ENCODE measurements around the gene CEP89. TPM values are rescaled to one million over a fixed set of nuclear protein-coding genes. Genes with fewer than 3 reads are reported as not detected.

Gene CEP89
- total RNA-seq, 2 donors from 2014 or later, result 19.3 to 20.6 TPM

DNA sequence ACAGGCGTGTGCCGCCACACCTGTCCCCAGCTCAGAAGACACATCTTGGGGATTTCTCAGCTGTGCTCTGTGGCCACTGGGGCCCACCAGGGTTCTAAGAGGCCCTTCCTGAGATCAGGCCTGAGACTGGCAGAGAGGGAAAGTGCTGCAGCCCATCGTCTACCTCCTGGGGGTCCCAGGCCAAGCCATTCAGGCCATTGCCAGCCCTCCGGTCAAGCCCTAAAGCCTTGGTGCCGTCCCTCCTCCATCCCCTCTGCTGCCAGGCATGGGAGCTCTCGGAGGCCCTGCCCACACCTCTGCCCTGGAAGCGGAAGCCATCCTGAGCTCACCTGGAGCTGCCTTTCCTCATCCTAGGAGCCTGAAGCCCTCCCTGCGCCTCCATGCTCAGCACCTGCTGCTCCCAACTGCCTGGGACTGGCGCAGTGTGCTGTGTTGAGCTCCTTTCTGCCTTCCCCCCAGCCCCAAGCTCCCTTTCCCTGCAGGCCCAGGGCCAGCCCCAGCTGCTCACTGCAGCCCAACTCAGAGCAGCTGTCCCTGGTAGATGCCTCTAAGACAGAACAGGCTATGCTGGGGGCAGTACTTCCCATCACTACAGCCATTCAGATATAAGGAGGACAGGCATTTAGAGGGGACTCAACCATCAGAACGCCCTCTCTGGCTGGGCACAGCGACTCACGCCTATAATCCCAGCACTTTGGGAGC lies 105.0 kb downstream of the CEP89 start:
- intact Hi-C loops (cut with DNase I), result no loop called here
- H3K27me3 ChIP-seq (replicated peaks; ENCODE audit: insufficient read depth), result no peaks in the 10 kb centered on the region
- no peak overlapping the region for H3K4me3 ChIP-seq
- DNase-seq (ENCODE audit: low spot score), result no peak
- TF ChIP-seq, protein P1, sequence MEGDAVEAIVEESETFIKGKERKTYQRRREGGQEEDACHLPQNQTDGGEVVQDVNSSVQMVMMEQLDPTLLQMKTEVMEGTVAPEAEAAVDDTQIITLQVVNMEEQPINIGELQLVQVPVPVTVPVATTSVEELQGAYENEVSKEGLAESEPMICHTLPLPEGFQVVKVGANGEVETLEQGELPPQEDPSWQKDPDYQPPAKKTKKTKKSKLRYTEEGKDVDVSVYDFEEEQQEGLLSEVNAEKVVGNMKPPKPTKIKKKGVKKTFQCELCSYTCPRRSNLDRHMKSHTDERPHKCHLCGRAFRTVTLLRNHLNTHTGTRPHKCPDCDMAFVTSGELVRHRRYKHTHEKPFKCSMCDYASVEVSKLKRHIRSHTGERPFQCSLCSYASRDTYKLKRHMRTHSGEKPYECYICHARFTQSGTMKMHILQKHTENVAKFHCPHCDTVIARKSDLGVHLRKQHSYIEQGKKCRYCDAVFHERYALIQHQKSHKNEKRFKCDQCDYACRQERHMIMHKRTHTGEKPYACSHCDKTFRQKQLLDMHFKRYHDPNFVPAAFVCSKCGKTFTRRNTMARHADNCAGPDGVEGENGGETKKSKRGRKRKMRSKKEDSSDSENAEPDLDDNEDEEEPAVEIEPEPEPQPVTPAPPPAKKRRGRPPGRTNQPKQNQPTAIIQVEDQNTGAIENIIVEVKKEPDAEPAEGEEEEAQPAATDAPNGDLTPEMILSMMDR (IDR thresholded peaks at IDR 0.05), result no peak
- no peak for TF ChIP-seq POLR2A (IDR thresholded peaks at IDR 0.05)
- TF ChIP-seq POLR2AphosphoS5 (IDR thresholded peaks at IDR 0.05), result no peak
- no peak overlapping the region for H3K27ac ChIP-seq
- 82% methylated on average over 12 of the region's 12 CpGs for WGBS
- no peaks in the 10 kb centered on the region for H3K4me1 ChIP-seq (replicated peaks)
- no peaks in the 10 kb centered on the region for H3K9me3 ChIP-seq
- H3K36me3 ChIP-seq, result no peaks in the 10 kb centered on the region

DNA sequence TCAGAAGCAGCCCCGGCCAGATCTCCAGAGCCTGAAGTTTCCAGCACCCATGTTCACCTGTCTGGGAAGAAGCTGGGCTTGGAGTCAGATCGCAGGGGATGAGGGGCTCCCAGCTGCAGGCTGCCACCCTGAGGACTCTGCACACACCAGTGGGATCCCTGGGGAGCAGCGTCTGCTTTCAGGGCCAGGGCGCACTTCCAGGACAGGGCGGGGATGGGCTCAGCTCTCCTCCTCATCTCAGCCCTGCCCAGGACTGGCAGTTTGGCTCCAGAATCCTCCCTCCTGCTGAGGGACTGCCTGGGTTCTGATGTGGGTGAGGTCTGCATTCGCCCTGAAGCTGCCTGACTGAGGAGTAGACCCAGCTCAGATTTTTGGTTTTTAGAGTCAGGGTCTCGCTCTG lies 105.7 kb downstream of the CEP89 start:
- Histone ChIP-seq H3K4me1 (replicated peaks) (no peaks in the 10 kb centered on the region), H3K36me3 (no peaks in the 10 kb centered on the region), H3K9me3 (no peaks in the 10 kb centered on the region), H3K27ac (no peak overlapping the region), H3K4me3 (no peak overlapping the region), H3K27me3 (replicated peaks; ENCODE audit: insufficient read depth) (no peaks in the 10 kb centered on the region)
- 88% methylated on average over 7 of the region's 7 CpGs for WGBS
- TF ChIP-seq POLR2A (IDR thresholded peaks at IDR 0.05) (no peak), POLR2AphosphoS5 (IDR thresholded peaks at IDR 0.05) (no peak)
- TF ChIP-seq, protein P1 (IDR thresholded peaks at IDR 0.05), result no peak
- DNase-seq (ENCODE audit: low spot score), result no peak
- intact Hi-C loops (cut with DNase I), result no loop called here

DNA sequence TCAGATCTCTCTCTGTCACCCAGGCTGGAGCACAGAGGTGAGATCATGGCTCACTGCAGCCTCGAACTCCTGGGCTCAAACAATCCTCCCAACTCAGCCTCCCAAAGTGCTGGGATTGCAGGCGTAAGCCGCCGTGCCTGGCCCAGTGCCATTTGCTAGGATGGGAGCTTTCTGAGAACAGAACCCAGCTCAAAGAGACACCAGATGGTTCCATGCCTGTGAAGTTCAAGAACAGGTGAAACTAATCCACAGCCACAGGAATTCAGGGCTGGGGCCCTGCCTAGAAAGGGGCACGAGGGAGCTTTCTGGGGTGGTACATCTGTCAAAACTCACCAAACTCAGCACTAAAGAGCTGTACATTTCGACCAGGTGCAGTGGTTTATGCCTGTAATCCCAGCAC lies 106.4 kb downstream of the CEP89 start:
- Histone ChIP-seq H3K27ac (no peak overlapping the region), H3K4me1 (replicated peaks) (no peaks in the 10 kb centered on the region), H3K4me3 (no peak overlapping the region), H3K27me3 (replicated peaks; ENCODE audit: insufficient read depth) (no peaks in the 10 kb centered on the region), H3K36me3 (no peaks in the 10 kb centered on the region), H3K9me3 (no peaks in the 10 kb centered on the region)
- intact Hi-C loops (cut with DNase I), result no loop called here
- TF ChIP-seq POLR2A (IDR thresholded peaks at IDR 0.05), result no peak
- TF ChIP-seq POLR2AphosphoS5 (IDR thresholded peaks at IDR 0.05), result no peak
- TF ChIP-seq, protein P1 (IDR thresholded peaks at IDR 0.05), result no peak
- DNase-seq (ENCODE audit: low spot score), result no peak
- 79% methylated on average over 6 of the region's 6 CpGs for WGBS

DNA sequence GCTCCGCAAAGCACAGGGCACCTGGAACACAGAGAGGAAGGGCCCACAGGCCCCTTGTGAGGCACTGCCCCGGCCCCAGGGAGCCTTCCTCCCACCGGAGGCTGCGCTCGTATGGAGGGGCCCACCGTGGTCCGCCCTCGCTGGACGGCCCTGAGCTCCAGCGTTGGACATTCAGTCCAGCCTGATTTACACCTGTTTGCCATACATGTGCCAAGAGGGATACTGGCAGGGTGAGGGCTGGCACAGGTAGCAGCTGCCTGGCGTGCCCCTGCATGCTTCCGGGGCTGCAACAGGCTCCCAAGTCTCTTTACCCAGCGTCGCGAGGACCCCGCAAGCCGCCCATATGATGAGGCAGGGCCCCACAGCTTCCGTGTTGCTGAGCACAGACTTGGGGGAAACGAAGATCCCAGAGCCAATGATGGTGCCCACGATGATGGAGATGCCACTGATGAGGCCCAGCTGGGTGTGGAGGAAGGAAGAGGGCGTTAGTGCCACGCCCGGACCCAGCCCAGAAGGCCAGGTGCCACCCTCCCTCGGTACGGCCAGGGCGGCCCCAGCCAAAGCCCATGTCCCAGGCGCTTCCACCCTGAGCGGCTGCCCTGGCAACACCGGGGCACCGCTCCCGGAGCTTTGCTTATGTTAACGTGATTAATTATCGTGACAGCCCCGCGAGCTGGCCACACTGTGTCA lies 107.3 kb downstream of the CEP89 start:
- intact Hi-C loops (cut with DNase I), result no loop called here
- H3K4me3 ChIP-seq, result no peak overlapping the region
- H3K27me3 ChIP-seq (replicated peaks; ENCODE audit: insufficient read depth), result no peaks in the 10 kb centered on the region
- no peaks in the 10 kb centered on the region for H3K9me3 ChIP-seq
- no peaks in the 10 kb centered on the region for H3K36me3 ChIP-seq
- no peak overlapping the region for H3K27ac ChIP-seq
- 69% methylated on average over 35 of the region's 35 CpGs for WGBS
- no peaks in the 10 kb centered on the region for H3K4me1 ChIP-seq (replicated peaks)
- DNase-seq (ENCODE audit: low spot score), result no peak
- TF ChIP-seq, protein P1 (IDR thresholded peaks at IDR 0.05), result no peak
- TF ChIP-seq POLR2AphosphoS5 (IDR thresholded peaks at IDR 0.05) (no peak), POLR2A (IDR thresholded peaks at IDR 0.05) (no peak)

DNA sequence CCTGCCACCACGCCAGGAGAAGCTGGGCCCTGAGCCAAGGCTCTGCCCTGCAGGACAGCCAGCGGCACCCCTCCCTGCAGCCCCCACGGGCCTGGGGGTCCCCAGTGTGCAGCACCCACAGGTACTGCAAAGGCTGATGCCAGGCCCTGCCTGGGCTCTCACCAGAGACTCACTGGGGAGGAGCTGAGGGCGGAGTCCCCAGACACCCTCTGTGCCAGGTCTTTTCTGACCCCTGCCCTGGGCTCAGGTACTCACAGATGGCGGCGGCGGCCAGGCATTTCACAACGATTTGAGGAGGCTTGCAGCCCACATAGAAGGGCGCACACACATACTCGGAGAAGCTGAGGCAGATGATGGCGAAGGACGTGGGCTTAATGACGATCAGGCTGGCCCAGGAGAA lies 107.9 kb downstream of the CEP89 start:
- Histone ChIP-seq H3K4me3 (no peak overlapping the region), H3K27ac (no peak overlapping the region), H3K36me3 (no peaks in the 10 kb centered on the region), H3K27me3 (replicated peaks; ENCODE audit: insufficient read depth) (no peaks in the 10 kb centered on the region), H3K9me3 (no peaks in the 10 kb centered on the region), H3K4me1 (replicated peaks) (no peaks in the 10 kb centered on the region)
- TF ChIP-seq, protein P1 (IDR thresholded peaks at IDR 0.05), result no peak
- TF ChIP-seq POLR2AphosphoS5 (IDR thresholded peaks at IDR 0.05) (no peak), POLR2A (IDR thresholded peaks at IDR 0.05) (no peak)
- DNase-seq (ENCODE audit: low spot score), result no peak
- intact Hi-C loops (cut with DNase I), result no loop called here
- 76% methylated on average over 10 of the region's 13 CpGs for WGBS
